Ascending aorta (tissue), 2 donors: Measurements from ENCODE around the gene APP. TPM values are rescaled to one million over a fixed set of nuclear protein-coding genes. Genes with fewer than 3 reads are reported as not detected.
A peak's percentile ranks its signal among the peaks of the same experiment; 100 is the strongest.

Experiments used
- DNase-seq, 2 donors: peaks; one replicate each; pipeline ENCODE4 v3.0.0-alpha.2; 2019; ENCODE audit warnings: low spot score in 2 of 2
- H3K27ac ChIP-seq, 2 donors: fragments of 200-600 bp; sonication (generic); one replicate each; pipeline ENCODE4 v1.5.1; 2016 to 2017; ENCODE audit warnings: mild to moderate bottlenecking in 1 of 2
- H3K27me3 ChIP-seq: fragments of 200-600 bp; sonication (generic); one replicate; pipeline ENCODE4 v1.5.1; 2017
- H3K36me3 ChIP-seq, 2 donors: fragments of 200-600 bp; sonication (generic); one replicate each; pipeline ENCODE4 v1.5.1; 2016
- H3K4me1 ChIP-seq, 2 donors: fragments of 200-600 bp; sonication (generic); one replicate each; pipeline ENCODE4 v1.5.1; 2016 to 2017; ENCODE audit warnings: mild to moderate bottlenecking in 1 of 2
- H3K4me3 ChIP-seq, 2 donors: fragments of 200-600 bp; sonication (generic); one replicate each; pipeline ENCODE4 v1.5.1; 2016 to 2017; ENCODE audit warnings: mild to moderate bottlenecking in 1 of 2
- H3K9me3 ChIP-seq, 2 donors: fragments of 200-600 bp; sonication (generic); one replicate each; pipeline ENCODE4 v1.5.1; 2016
- CTCF ChIP-seq, 3 experiments: fragments of 200-600 bp in 2 of 3; fragments of 450-650 bp in 1 of 3; sonication (generic) in 2 of 3; IDR thresholded peaks; one replicate each; pipeline ENCODE4 v1.5.1; 2016 to 2019; ENCODE audit warnings: antibody characterized with exemption in 3 of 3, mild to moderate bottlenecking in 1 of 3, moderate library complexity in 1 of 3
- intact Hi-C: fragments of 100-400 bp; cut with DNase I; formaldehyde crosslinking; loops from one replicate; pipeline ENCODE4 v1.15.1; 2023
- total RNA-seq: library from RNA; depleted of rRNA; stranded (reverse); fragments of >200 nt; gene quantifications from one replicate; pipeline ENCODE4 v1.1.0, GENCODE V29; 2016

The APP gene
- total RNA-seq, 1 donor from 2014 or later = 350 TPM

GRCh38 chr21:26148840-26149354 lies 21.7 kb downstream of the APP start:
- H3K27me3 ChIP-seq = no peaks in the 10 kb centered on the region
- H3K9me3 ChIP-seq = no peaks in the 10 kb centered on the region
- peak overlapping the region; percentile 76 to 79 for H3K27ac ChIP-seq
- no peaks in the 10 kb centered on the region for H3K36me3 ChIP-seq
- intact Hi-C loops = loop anchor here (2.0 to 5.0 kb wide), 2 partner anchors 22 to 37 kb away; partner anchors contain the start of gene APP
- TF ChIP-seq CTCF (IDR thresholded peaks at IDR 0.05) = no peak
- H3K4me1 ChIP-seq = peaks cover 6 to 25% of the 10 kb centered on the region in 2 donors
- no peak for DNase-seq
- H3K4me3 ChIP-seq = no peak overlapping the region

GRCh38 chr21:26148071-26148839 lies 22.3 kb downstream of the APP start:
- Histone ChIP-seq H3K9me3 (no peaks in the 10 kb centered on the region), H3K4me1 (peaks cover 6 to 25% of the 10 kb centered on the region in 2 donors), H3K4me3 (no peak overlapping the region), H3K27me3 (no peaks in the 10 kb centered on the region), H3K27ac (peak overlapping the region; percentile 76 to 79), H3K36me3 (no peaks in the 10 kb centered on the region)
- DNase-seq = no peak
- no peak for TF ChIP-seq CTCF (IDR thresholded peaks at IDR 0.05)
- intact Hi-C loops = loop anchor here (2.0 to 5.0 kb wide), 2 partner anchors 23 to 36 kb away; partner anchors contain the start of gene APP

DNA sequence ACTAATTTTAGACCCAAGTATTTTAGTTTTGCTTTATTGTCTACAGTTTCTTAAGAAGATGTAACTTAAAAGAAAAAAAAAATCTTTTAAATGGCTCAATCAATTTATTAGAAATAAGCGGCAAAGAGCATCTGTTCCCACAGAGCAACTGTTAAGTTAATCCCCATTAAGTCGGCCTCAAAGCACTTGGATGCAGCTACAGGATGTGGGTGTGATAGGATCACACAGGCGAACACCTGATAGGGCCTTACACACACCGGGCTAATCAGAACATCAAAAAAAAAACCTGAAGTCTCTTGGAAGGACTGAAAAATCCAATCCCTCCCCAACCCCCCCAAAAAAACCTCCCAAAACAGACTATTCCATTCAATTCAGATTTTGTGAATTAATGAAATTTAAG lies 23.0 kb downstream of the APP start:
- no peak overlapping the region for H3K4me3 ChIP-seq

DNA sequence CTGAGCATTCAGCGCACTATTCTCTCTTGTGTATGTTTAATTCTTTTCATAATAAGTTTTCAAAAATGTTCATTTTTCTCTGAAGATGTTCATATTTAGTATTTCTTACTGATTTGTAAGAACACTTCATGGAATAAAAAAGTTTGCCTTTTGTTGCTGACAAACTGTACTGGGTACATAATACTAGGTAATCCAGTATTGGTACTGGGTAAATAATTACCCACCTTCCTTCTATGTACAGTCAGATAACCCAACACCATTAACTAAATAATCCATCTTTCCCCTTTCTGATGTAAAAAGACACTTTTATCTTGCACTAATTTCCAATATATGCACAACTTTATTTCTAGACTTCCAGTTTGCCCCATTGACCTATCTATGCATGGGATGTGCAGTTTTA lies 23.9 kb downstream of the APP start:
- H3K9me3 ChIP-seq = no peaks in the 10 kb centered on the region
- no peak for DNase-seq
- no peak for TF ChIP-seq CTCF (IDR thresholded peaks at IDR 0.05)
- intact Hi-C loops = loop anchor here (5.0 kb wide), 1 partner anchor 34 kb away; no protein-coding TSS in a partner anchor
- H3K27me3 ChIP-seq = no peaks in the 10 kb centered on the region
- H3K36me3 ChIP-seq = no peaks in the 10 kb centered on the region
- no peak overlapping the region for H3K27ac ChIP-seq
- peaks cover 6 to 25% of the 10 kb centered on the region in 2 donors for H3K4me1 ChIP-seq
- no peak overlapping the region for H3K4me3 ChIP-seq

More for the DNA sequence above, 23.0 kb downstream of the APP start:
- no peaks in the 10 kb centered on the region for H3K36me3 ChIP-seq
- no peaks in the 10 kb centered on the region for H3K9me3 ChIP-seq
- DNase-seq = no peak
- no peak for TF ChIP-seq CTCF (IDR thresholded peaks at IDR 0.05)
- H3K27me3 ChIP-seq = no peaks in the 10 kb centered on the region
- H3K4me1 ChIP-seq = peaks cover 6 to 25% of the 10 kb centered on the region in 2 donors
- H3K27ac ChIP-seq = peak overlapping the region; percentile 76 to 79
- intact Hi-C loops = loop anchor here (5.0 kb wide), 1 partner anchor 35 kb away; no protein-coding TSS in a partner anchor

GRCh38 chr21:26144031-26144430 lies 26.5 kb downstream of the APP start:
- Histone ChIP-seq H3K4me3 (no peak overlapping the region), H3K9me3 (no peaks in the 10 kb centered on the region), H3K36me3 (no peaks in the 10 kb centered on the region), H3K4me1 (peaks cover 6 to 21% of the 10 kb centered on the region in 2 donors), H3K27me3 (no peaks in the 10 kb centered on the region), H3K27ac (no peak overlapping the region)
- TF ChIP-seq CTCF (IDR thresholded peaks at IDR 0.05) = no peak
- intact Hi-C loops = no loop called here
- no peak for DNase-seq
